RPMI7951 (cell line): ENCODE results near the gene ETV6. TPM values are rescaled to one million over a fixed set of nuclear protein-coding genes. Genes with fewer than 3 reads are reported as not detected.
A peak's percentile ranks its signal among the peaks of the same experiment; 100 is the strongest.

Experiments
- DNase-seq: peaks from one replicate; pipeline ENCODE4 v3.0.0-alpha.2; 2012; ENCODE audit warnings: low read depth
- total RNA-seq: library from RNA; depleted of rRNA; stranded (reverse); fragments of >200 nt; shearing (Covaris generic); gene quantifications from 2 replicates; pipeline ENCODE4 v1.2.3, GENCODE V29; 2014

Gene ETV6
- total RNA-seq, 1 experiment from 2014 or later: 7.9 TPM

DNA sequence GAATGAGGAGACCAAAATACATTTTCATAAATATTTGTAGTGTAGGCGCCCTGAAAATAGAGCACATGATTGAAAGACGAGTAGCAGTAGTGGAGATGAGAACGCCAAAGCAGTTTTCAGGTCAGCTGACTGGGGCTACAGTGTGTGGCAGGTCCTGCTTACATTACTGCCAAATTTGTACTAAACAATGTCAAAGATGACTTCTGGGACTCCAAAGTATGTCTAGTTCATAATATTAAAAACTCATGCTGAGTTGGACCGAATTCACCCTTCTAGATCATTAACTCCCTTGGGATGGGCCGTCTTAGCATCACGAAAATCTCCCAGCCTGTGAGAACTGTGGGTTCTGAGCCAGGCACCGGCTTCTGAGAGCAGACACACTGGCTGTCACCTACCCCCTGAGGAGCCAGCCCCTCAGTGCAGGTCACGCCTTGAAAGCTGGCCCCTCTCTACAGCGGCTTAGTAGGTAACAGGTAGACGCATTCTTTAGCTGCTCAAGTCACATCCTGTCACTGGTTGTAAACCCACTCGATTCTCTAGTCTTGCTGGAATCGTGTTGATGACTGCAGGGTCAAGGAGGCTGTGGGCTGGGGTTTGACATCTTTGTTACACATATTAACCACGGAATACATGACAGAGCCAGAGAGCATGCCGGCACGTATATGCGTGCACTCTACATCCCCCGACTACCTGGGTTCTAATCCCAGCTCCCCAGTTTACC, 210.4 kb downstream of the ETV6 start:
- DNase-seq: no peak

DNA sequence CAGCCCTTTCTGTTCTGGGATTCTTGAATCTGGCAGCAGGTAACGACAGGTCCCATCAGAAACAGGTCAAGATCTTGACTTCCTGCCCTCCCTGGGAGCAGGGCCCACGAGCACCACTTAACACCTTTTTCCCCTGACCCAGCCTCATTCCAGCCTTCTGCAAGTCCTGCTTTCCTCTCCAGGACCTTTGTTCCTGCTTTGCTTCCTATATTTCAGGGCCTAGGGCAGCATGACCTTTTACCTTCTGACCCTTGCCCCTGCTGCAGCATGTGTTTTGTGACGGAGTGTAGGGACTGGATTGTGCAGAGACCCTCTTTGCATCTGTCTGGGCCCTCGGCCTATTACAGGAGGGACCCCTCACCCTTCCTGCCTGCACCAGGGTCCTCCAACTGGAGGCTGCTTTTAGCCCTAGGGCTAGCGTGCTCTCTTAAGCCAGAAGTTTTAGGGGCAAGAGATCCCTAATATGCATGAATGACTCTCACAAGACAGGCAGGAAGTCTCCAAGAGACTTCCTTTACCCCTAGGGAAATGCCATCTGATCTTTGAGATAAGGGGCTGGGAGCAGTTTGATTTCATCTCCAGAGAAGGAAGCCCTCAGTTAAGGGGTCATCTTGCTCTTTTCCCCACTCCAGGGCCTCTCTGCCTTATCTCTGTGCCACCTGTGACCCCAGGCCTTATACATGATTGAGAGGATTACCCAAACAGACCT, 211.8 kb downstream of the ETV6 start:
- no peak for DNase-seq

DNA sequence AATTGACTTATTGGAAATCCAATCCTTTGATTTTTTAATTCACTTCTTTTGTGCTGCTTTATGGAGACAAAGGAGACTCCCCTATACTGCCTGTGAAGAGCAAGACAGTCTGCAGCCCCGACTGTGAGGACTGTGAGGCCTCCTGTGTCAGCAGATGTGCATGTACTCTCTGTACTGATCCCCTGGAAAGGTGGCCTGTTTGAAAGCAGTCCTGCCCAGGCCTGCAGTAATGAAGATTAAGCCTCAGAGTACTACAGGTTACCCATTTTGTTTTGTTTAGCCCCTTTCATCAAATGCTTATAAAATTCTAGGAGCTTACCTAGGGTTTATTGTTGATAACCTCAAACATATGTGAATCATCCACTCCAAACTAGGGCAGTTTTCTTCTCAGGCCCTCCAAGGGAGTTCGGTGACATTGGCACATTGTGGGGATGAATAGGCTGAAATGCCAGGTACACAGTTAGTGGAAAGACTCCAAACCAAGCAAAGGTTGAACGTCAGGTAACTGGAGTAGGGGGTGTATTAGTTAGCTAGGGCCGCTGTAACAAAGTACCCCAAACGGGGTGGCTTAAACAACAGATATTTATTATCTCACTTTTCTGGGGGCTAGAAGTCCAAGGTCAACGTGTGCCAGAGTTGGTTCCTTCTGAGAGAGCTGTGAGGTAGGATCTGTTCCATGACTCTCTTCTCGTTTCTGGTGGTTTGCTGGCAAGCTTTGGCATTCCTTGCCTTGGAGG, 212.6 kb downstream of the ETV6 start:
- no peak for DNase-seq

DNA sequence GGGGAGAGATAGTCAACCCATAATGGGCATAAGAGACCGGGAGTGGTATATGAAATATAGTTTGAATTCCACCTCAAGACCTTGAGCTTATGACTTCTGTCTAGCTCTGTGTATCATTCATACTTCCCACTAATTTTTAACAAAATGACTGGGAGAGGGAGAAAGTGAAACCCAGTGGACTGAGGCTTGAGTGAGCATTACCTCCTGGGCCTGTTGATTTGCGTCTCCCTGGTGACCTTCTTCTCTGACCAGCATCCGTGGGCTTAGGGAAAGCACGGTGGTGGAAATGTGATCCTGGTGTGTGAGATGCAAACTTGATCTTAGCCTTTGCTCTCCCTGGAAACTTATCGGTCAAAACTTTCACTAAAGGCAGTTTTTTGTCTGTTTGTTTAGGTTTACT, 213.3 kb downstream of the ETV6 start:
- peak; percentile 82 for DNase-seq

DNA sequence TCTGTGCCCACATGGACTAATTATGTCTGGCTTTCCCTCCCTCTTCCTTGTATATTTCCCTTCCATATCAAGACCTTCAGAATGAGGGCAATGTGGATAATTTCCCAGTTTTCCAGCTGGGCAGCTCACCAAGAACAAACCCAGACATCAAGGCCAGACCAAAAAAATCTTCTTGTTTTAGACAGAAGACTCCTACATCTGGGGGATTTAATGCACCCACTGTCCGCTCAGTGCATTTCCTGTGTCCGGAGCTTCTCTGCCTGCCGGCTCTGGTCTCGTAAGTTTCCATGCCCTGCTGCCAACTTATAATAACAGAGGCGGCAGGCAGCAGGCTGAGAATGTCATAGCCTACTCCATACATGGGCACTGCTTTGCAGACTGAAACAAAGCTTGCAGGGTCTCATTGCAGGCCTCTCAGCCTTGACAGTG, 214.0 kb downstream of the ETV6 start:
- DNase-seq: peak; percentile 80

DNA sequence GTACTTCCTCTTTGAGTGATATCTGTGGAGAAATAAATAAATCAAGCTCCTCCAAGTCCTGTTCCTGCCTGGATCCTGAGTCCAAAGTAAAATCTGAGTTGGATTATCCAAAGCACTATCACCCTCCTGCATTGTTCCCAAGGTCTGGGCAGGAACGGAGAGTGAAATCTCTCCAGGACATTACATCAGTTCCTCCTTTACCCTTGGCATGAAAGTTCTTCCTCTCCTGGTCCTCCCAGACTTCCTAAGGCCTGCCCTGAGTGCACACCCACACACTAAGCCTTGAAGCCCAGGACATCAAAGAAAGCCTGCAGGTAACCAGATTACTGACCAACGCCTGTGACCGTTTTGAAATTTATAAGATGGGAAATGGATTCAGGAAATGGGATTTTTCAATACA, 214.5 kb downstream of the ETV6 start:
- DNase-seq: no peak

DNA sequence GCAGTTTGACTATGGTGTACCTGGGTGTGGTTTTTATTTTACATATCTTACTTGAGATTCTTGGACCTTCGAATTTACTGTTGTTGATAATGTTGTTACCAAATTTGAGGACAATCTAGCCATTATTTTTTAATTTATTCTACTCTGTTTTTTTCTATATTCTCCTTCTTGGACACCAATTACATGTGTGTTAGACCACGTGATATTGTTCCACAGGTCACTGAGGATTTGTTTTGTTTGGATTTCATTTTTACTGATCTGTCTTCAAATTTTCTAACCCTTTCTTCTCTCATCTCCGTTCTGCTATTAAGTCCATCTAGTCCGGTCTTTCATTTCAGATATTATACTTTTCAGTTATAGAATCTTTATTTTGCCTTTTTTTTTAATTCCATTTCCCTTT, 216.3 kb downstream of the ETV6 start:
- DNase-seq: no peak

DNA sequence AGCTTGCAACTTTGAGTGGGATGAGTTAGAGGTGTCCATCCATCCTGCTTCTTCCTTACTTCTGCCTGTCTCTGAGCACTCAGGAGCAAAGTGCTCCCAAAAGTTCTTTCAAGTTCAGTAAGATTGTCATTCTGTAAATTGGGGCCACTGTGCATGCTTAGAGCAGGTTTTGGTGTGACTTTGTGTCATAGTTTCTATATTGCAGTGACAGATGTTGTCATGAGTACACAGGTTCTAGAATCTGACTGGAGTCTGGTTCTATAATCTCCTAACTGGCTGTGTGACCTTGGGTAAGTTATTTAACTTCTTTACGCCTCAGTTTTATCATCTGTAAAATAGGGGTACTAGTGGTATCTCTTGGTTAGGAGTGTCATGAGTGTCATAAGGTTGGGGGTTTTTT, 218.6 kb downstream of the ETV6 start:
- no peak for DNase-seq

DNA sequence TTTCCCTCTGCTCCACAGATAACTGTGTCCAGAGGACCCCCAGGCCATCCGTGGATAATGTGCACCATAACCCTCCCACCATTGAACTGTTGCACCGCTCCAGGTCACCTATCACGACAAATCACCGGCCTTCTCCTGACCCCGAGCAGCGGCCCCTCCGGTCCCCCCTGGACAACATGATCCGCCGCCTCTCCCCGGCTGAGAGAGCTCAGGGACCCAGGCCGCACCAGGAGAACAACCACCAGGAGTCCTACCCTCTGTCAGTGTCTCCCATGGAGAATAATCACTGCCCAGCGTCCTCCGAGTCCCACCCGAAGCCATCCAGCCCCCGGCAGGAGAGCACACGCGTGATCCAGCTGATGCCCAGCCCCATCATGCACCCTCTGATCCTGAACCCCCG, 219.9 kb downstream of the ETV6 start:
- no peak for DNase-seq

DNA sequence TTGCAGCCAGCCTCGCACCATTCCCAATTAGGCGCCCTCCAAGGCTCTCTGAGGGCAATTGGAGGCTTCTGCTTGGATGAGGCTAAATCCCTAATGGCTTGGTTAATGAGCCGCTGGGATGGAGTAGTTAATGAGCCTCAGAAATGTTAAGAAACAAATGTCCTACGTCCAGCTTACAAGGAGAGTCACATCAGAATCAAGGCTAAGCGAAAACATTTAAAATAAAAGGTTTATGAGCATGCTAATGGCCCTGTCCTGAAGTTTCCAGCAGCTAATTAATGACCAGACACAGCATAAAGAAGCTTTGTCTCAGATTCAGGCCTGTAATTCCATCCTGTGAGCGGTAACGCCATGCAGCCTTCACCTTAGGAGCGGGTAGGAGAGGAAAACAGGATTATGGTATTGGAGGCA, 220.6 kb downstream of the ETV6 start:
- DNase-seq: no peak

DNA sequence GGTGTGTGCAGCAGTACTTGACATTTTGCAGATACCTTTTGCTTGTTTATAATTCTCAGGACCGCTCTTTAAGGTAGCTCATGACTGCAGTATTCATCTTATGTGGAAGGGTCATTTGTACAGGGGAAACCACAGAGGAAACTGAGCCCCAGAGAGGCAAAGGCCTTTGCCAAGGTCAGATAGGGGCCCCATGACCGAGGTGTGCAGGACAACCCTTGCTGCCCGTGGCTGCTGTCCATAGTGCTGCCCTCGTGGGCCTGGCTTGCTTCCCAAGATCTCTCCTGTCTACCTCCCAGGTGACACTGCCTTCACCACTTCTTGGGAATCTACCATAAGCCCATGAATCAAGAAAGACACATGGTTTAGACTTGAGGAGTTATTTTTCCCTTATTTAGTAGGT, 222.6 kb downstream of the ETV6 start:
- no peak for DNase-seq

DNA sequence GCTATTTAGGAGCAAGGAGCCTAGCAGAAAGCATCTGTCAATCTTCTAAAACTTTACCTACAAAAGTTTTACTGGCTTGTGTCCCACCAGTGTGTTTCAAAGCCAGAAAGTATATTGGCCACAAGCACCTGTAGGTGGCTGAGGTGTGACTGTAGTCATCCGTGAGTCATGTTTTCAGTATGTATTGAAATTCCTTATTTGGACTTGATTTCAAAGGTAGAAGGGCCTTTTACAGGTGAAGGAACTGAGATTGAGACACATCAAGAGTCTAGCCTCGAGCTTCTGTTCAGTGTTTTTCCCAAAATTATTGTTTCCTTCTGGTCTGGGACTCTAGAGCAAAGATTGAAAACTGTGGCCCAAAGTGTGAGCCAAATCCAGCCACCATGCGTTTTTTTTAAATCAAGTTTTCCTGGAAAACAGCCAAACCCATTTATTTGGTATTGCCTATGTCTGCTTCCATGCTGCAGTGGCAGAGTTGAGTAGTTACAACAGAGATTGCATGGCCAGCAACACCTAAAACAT, 226.0 kb downstream of the ETV6 start:
- peak; percentile 24 for DNase-seq

DNA sequence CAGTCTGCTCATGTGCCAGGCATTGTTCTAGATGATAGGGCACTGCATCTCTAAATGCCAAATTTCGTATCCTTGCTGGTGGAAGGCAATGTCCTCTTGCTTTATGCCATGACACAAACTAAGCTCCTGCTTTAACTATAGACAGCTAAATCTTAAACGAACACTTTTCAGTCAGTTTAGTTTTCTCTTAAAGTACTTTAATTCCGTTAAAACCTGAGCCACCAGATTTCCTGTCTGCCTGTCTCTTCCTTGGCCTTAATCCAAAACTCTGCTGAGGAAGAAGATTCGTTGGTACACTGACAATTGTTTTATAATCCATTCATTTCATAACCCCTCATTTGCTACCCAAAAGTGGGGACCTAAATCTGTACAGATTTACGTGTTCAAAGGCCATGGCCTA, 226.8 kb downstream of the ETV6 start:
- no peak for DNase-seq

DNA sequence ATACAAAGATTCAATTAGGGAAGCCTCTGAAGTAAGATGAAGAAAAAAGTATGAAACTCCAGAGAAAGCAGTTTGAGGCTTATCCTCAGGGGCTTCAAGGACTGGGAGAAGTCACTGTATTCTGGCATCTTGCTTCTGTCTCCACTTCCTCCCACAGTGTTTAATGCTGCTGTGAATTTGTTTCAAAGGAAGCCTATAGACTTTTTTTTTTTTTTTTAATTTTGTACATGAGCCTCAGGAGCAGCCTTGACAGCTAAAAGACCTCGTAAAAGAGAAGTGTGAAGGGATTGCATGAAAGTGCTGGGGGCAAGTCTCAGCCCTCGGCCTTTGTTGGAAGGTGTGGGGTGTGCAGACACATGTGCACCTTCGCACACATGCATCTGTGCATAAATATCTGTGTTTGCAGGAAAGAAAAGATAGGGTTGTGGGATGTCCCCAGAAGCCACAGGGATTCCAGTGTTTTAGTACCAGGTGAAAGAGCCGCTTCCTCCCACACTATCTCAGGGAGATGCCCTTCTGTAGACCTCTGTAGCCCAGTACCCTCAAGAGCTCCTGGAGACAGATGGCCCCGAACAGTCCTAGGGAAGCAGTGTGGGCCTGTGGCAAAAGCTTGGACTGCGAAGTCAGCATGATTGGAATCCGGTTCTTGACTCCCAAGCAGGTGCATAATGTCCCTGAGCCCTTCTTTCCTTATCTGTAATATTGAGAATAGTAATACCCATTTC, 227.8 kb downstream of the ETV6 start:
- no peak for DNase-seq

DNA sequence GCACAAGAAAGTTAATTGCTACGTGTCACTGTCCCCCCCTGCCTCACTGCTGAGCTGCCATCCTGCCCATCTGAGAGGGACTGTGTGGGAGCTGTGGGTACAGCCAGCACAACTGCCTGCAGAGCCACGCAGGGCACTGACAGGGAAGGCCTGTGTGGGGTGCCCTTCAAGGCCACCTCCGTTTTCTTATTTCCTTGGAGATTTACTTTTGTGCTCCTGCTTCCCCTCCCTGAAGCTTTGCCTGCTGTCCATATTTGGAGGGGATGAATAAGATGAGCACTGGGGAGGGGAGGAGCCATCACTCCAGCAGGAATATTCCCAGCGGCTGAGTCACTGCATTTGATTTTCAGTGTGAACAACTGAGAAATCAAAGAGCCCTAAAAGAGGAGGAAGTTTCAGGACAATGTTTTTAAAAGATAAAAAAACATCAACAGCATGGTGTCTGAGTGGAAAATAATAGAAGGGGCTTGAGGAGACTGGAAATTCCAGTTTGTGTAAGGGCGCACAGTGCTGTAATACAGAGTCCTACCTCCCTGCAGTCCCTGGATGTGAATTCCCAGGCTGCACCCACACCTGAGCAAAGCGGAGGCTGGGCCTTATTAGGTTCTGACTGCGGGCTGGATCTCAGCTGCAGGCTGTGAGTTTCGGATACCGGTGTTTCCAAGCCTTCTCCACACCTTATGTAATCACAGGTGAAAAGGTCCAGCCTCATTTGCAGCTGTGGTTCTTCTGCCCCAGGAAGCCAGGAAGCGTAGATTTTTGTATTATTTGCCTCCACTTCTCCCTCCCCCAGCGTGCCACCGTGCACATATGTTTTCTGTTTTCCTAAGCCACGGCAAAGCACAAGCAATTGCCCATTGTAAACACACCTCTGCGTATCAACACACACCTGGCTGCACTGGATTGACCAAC, 228.7 kb downstream of the ETV6 start:
- DNase-seq: peak; percentile 82

DNA sequence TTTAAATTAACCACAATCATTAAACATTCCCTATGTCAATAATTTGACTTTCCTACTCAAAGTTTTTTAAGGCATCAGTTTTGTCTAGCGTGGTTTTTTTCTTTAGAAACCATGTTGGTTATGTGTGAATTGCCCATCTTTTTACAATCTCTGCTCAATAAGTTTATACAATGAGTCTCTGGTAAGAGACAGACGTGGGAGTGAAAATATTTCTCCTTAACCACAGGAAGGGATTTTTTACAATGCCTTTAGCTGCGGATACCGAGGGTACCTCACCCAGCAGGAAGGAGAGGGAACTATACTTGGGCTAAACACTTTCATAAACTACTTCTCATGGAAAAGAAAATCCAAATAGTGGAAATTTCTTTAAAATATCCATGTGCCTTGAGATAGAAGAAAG, 229.8 kb downstream of the ETV6 start:
- peak; percentile 66 for DNase-seq

DNA sequence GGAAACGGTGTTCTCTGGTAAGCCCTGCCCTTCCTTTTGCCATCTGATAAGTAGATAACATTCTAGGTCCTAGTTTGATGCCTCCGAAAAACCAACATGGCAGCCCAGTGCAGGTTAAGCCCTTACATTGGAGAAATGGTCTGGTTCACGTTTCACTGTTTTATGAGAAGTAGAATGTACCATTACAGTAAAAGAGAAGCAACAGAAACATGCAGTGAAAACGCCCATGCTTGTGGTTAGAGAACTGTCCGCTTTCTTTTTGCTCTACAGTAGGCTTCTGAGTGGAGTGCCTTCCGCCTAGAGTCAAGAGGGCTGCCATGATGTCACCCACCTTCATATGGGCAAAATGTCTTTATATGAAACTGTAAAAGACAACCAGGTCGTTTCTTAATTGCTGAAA, 230.9 kb downstream of the ETV6 start:
- no peak for DNase-seq

DNA sequence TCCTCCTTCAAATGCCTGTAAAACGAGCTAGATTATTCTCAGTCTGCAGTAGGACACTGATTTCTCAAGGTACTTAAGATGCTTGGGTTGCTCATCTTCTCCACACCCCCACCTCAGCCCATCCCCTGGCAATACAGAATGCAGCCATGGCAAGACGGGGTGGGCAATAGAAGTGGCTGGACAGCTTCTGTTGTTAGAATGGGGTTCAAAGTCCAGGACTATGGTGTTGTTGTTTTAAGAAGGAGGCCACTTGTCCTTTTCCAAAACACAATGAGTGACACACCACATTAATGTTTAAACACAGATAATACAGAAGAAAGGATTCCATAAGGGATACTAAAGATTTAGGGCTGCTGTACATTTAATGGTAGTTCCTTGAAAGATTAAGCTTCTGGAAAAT, 232.4 kb downstream of the ETV6 start:
- DNase-seq: no peak

DNA sequence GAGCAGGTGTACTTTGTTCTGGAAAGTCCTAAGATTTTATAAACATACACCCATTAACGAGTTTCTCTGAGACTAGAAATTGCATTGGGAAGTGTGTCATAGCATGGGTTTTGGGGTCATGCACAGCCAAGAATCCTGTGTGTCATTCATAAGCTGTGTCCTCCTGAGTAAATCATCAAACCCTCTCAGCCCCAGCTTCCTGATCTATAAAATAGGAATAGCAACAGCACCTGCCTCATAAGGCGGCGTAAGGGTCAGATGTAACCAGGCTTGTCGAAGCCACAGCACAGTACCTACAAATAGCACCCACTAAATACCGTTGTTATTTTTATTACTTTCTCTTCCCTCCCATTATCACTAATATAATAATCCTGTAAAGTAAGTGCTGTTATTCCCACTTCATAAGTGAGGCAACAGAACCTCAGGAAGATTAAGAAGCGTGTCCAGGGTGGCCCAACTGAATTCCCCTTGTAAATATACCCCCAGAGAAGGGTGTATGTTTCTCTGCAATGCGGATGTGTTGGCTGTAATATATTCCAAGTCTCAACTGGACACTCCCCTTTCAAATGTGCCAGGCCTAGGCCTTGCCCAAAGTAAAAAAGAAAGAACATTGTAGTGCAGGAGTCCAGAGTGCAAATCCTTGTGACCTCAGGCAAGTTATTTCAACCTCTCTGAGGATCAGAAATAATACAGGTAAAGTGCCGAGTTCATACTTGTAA, 233.0 kb downstream of the ETV6 start:
- DNase-seq: no peak

DNA sequence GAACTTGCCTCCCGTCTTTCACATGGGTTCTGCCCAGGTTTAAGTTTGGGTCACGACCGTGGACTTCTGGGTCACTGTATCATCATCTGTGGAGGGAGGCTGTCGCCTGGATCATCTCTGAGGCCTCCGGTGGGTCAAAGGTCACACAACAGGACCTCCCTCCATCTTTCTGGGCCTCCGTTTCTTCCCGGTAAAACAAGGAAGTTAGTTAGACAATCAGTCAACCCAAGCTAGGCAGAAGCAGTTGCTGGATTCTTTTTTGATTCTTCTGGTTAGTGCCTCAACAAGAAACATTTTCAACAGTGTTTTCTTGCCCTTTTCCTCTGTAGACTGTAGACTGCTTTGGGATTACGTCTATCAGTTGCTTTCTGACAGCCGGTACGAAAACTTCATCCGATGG, 234.6 kb downstream of the ETV6 start:
- DNase-seq: no peak
